Sigmoid colon (tissue), 4 donors: ENCODE measurements around the gene CDC42BPG.

ENCODE experiments used
- CTCF ChIP-seq, 4 experiments: fragments of 450-650 bp in 3 of 4; fragments of 200-600 bp in 1 of 4; IDR thresholded peaks; one replicate each; pipeline ENCODE4 v1.5.1; 2016 to 2019; ENCODE audit warnings: antibody characterized with exemption in 4 of 4, mild to moderate bottlenecking in 3 of 4, moderate library complexity in 2 of 4
- POLR2A ChIP-seq, 2 donors: fragments of 450-650 bp; IDR thresholded peaks; one replicate each; pipeline ENCODE4 v1.6.1; 2016; ENCODE audit warnings: antibody characterized with exemption in 2 of 2, mild to moderate bottlenecking in 2 of 2, moderate library complexity in 2 of 2
- POLR2AphosphoS5 ChIP-seq, 4 donors: sonication (generic); formaldehyde crosslinking; IDR thresholded peaks; one replicate each; pipeline ENCODE4 v1.6.1; 2017; ENCODE audit warnings: antibody characterized with exemption in 4 of 4

- TF ChIP-seq POLR2A (IDR thresholded peaks at IDR 0.05) (no peak), CTCF (IDR thresholded peaks at IDR 0.05) (no peak), POLR2AphosphoS5 (IDR thresholded peaks at IDR 0.05) (no peak)
Observed at GRCh38 chr11:64799256-64799622, 45.2 kb downstream of the CDC42BPG start.
